Measurements from ENCODE around the gene CAST. TPM values are rescaled to one million over a fixed set of nuclear protein-coding genes. Genes with fewer than 3 reads are reported as not detected.

The CAST gene
- total and polyA plus RNA-seq, 3 donors from 2014 or later, result 195 to 260 (median 241) TPM

- no peaks in the 10 kb centered on the region for H3K27me3 ChIP-seq
- no peak for DNase-seq
- no peaks in the 10 kb centered on the region for H3K36me3 ChIP-seq (ENCODE audit: low read depth, missing control alignments)
- intact Hi-C loops (cut with DNase I; ENCODE audit: low total_unique reads), result no loop called here
- H3K9me3 ChIP-seq, result no peaks in the 10 kb centered on the region
- TF ChIP-seq CTCF (IDR thresholded peaks at IDR 0.05) (no peak), POLR2A (IDR thresholded peaks at IDR 0.05) (no peak)
- no peak overlapping the region for H3K4me3 ChIP-seq
- 84 to 89% methylated on average over 4 of the region's 4 CpGs for WGBS, 2 donors
- no peaks in the 10 kb centered on the region for H3K4me1 ChIP-seq
- H3K27ac ChIP-seq, result no peak overlapping the region
Measured at GRCh38 chr5:96654209-96654608, 8.0 kb upstream of the CAST start.

DNA sequence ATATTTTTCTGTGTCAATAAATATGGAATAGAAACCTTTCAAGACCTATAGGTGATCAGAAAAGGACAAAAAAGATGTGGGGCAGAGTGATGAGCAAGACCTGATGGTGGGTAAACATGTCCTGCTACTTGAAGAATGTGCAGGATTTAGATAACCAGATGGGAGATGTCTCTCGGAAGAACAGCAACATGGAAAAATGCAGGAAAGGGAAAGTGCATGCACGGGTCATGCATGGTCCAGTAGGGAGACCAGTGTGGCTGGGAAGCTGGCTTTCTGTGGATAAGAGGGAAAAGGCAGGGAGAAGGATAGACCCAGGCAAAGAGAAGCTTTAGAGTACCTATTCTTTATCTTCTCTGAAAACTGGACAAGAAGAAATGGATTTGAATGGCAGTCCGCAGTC lies 7.1 kb upstream of the CAST start:
- TF ChIP-seq CTCF (IDR thresholded peaks at IDR 0.05), result no peak
- no peak for TF ChIP-seq POLR2A (IDR thresholded peaks at IDR 0.05)
- no peak for DNase-seq
- Histone ChIP-seq H3K9me3 (no peaks in the 10 kb centered on the region), H3K36me3 (ENCODE audit: low read depth, missing control alignments) (no peaks in the 10 kb centered on the region), H3K27me3 (no peaks in the 10 kb centered on the region), H3K27ac (no peak overlapping the region), H3K4me3 (no peak overlapping the region), H3K4me1 (no peaks in the 10 kb centered on the region)
- WGBS, 2 donors, result 84 to 85% methylated on average over 3 of the region's 3 CpGs
- intact Hi-C loops (cut with DNase I; ENCODE audit: low total_unique reads), result no loop called here

- WGBS, 2 donors, result 55 to 63% methylated on average over 1 of the region's 1 CpG
- Histone ChIP-seq H3K9me3 (no peaks in the 10 kb centered on the region), H3K36me3 (ENCODE audit: low read depth, missing control alignments) (no peaks in the 10 kb centered on the region), H3K4me3 (no peak overlapping the region), H3K27ac (no peak overlapping the region), H3K4me1 (no peaks in the 10 kb centered on the region), H3K27me3 (no peaks in the 10 kb centered on the region)
- intact Hi-C loops (cut with DNase I; ENCODE audit: low total_unique reads), result no loop called here
- DNase-seq, result no peak
- no peak for TF ChIP-seq POLR2A (IDR thresholded peaks at IDR 0.05)
- TF ChIP-seq CTCF (IDR thresholded peaks at IDR 0.05), result no peak
Measured at GRCh38 chr5:96655506-96655905, 6.7 kb upstream of the CAST start.

DNA sequence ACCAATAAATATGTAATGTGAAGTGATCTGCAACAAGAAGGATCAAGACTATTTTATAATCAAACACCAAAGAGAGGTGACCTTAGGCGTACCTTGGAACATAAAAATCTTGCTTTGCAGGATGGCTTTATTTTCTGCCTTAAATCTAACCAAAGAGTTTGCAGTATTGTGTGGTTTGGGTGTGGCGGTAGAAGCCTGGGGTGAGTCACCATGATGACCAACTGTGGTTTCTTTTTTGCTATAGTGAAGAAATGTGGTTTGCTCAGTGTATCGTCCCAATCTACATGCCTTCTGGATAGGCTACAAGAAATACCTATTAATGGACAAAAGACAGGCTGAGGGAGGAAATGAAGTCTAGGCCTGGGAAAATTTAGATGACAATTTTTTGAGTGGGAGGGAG lies 5.1 kb upstream of the CAST start:
- H3K4me1 ChIP-seq, result peaks cover 5% of the 10 kb centered on the region
- intact Hi-C loops (cut with DNase I; ENCODE audit: low total_unique reads), result no loop called here
- H3K27ac ChIP-seq, result no peak overlapping the region
- 84 to 85% methylated on average over 3 of the region's 3 CpGs for WGBS, 2 donors
- no peaks in the 10 kb centered on the region for H3K27me3 ChIP-seq
- no peak overlapping the region for H3K4me3 ChIP-seq
- H3K36me3 ChIP-seq (ENCODE audit: low read depth, missing control alignments), result no peaks in the 10 kb centered on the region
- no peak for DNase-seq
- no peaks in the 10 kb centered on the region for H3K9me3 ChIP-seq
- TF ChIP-seq POLR2A (IDR thresholded peaks at IDR 0.05), result no peak
- TF ChIP-seq CTCF (IDR thresholded peaks at IDR 0.05), result no peak

- no peak for DNase-seq
- WGBS, 2 donors, result 83 to 96% methylated on average over 1 of the region's 1 CpG
- Histone ChIP-seq H3K36me3 (ENCODE audit: low read depth, missing control alignments) (no peaks in the 10 kb centered on the region), H3K27ac (no peak overlapping the region), H3K9me3 (no peaks in the 10 kb centered on the region), H3K4me3 (no peak overlapping the region), H3K4me1 (peaks cover 5% of the 10 kb centered on the region), H3K27me3 (no peaks in the 10 kb centered on the region)
- TF ChIP-seq CTCF (IDR thresholded peaks at IDR 0.05) (no peak), POLR2A (IDR thresholded peaks at IDR 0.05) (no peak)
- intact Hi-C loops (cut with DNase I; ENCODE audit: low total_unique reads), result no loop called here
Measured at GRCh38 chr5:96658272-96658671, 3.9 kb upstream of the CAST start.
